Activated CD8-positive, alpha-beta T cell treated with anti-CD3 and anti-CD28 coated beads, Interleukin-2, amount 10 ng/mL, durations not matched to agents 7 days and 5 days (primary cell): ENCODE results near the gene IFNGR1. TPM values are rescaled to one million over a fixed set of nuclear protein-coding genes. Genes with fewer than 3 reads are reported as not detected.

Source experiments
- ATAC-seq: fragments of 150-1000 bp; cut with Tn5 transposase; one replicate; pipeline ENCODE4 v1.10.0; 2021; ENCODE audit warnings: moderate library complexity
- CTCF ChIA-PET: fragments of 350-600 bp; sonication (Branson Sonifier 250); formaldehyde crosslinking; loops from one replicate; lab custom pipeline; 2021; ENCODE audit warnings: antibody characterized with exemption; lab: Charles Lee
- POLR2A ChIA-PET: fragments of 350-600 bp; sonication (Branson Sonifier 250); formaldehyde crosslinking; loops from one replicate; lab custom pipeline; 2021; ENCODE audit warnings: antibody characterized with exemption; lab: Charles Lee
- DNase-seq: peaks from one replicate; pipeline ENCODE4 v3.0.0-alpha.2; 2020
- H3K27ac Mint-ChIP-seq: one replicate; pipeline ENCODE4 v1.8.0; 2021; ENCODE audit warnings: mild to moderate bottlenecking, mixed read lengths
- H3K27me3 Mint-ChIP-seq: one replicate; pipeline ENCODE4 v1.8.0; 2021; ENCODE audit warnings: low read depth, mixed read lengths
- H3K36me3 Mint-ChIP-seq: one replicate; pipeline ENCODE4 v1.8.0; 2021; ENCODE audit warnings: low read depth, mixed read lengths
- H3K4me1 Mint-ChIP-seq: one replicate; pipeline ENCODE4 v1.8.0; 2021; ENCODE audit warnings: low read depth, mixed read lengths
- H3K4me3 Mint-ChIP-seq: one replicate; pipeline ENCODE4 v1.8.0; 2021; ENCODE audit warnings: mild to moderate bottlenecking, mixed read lengths
- H3K9me3 Mint-ChIP-seq: one replicate; pipeline ENCODE4 v1.8.0; 2022; ENCODE audit warnings: mixed read lengths; ENCODE audit not compliant: insufficient read depth
- total RNA-seq, 2 experiments: library from RNA; stranded (reverse); gene quantifications; one replicate each; pipeline ENCODE4 v1.2.3, GENCODE V29; 2021

IFNGR1 gene
- total RNA-seq, 2 experiments from 2014 or later: 18.7 to 19.8 TPM

- CTCF ChIA-PET: interaction anchor here (2.2 kb wide), 1 partner anchor 79 kb away, joined by 5 read pairs; no protein-coding TSS in a partner anchor
- POLR2A ChIA-PET: no interaction called here
- H3K9me3 Mint-ChIP-seq: peaks cover 8% of the 10 kb centered on the region
Measured at GRCh38 chr6:137172734-137173431, 46.3 kb downstream of the IFNGR1 start.

GRCh38 chr6:137171824-137172733 lies 47.1 kb downstream of the IFNGR1 start:
- peaks cover 10% of the 10 kb centered on the region for H3K36me3 Mint-ChIP-seq
- ChIA-PET POLR2A (no interaction called here), CTCF (interaction anchor here (2.2 kb wide), 1 partner anchor 78 kb away, joined by 5 read pairs; no protein-coding TSS in a partner anchor)
- H3K27ac Mint-ChIP-seq: no peak overlapping the region
- H3K4me3 Mint-ChIP-seq: no peak overlapping the region
- H3K4me1 Mint-ChIP-seq: peaks cover 7% of the 10 kb centered on the region
- H3K9me3 Mint-ChIP-seq: peaks cover 11% of the 10 kb centered on the region
- DNase-seq (no peak), ATAC-seq (no peak)
- peaks cover 17% of the 10 kb centered on the region for H3K27me3 Mint-ChIP-seq

More at GRCh38 chr6:137172734-137173431, 46.3 kb downstream of the IFNGR1 start:
- H3K27me3 Mint-ChIP-seq: peaks cover 17% of the 10 kb centered on the region
- H3K4me1 Mint-ChIP-seq: peaks cover 2% of the 10 kb centered on the region
- H3K4me3 Mint-ChIP-seq: no peak overlapping the region
- peaks cover 8% of the 10 kb centered on the region for H3K36me3 Mint-ChIP-seq
- DNase-seq (no peak), ATAC-seq (no peak)
- no peak overlapping the region for H3K27ac Mint-ChIP-seq

GRCh38 chr6:137171053-137171374 lies 48.2 kb downstream of the IFNGR1 start:
- peaks cover 17% of the 10 kb centered on the region for H3K27me3 Mint-ChIP-seq
- DNase-seq: no peak
- ATAC-seq: no peak
- ChIA-PET CTCF (interaction anchor here (2.2 kb wide), 1 partner anchor 77 kb away, joined by 5 read pairs; no protein-coding TSS in a partner anchor), POLR2A (no interaction called here)
- peaks cover 14% of the 10 kb centered on the region for H3K9me3 Mint-ChIP-seq
- H3K4me1 Mint-ChIP-seq: peaks cover 18% of the 10 kb centered on the region
- no peak overlapping the region for H3K27ac Mint-ChIP-seq
- no peak overlapping the region for H3K4me3 Mint-ChIP-seq
- H3K36me3 Mint-ChIP-seq: peaks cover 16% of the 10 kb centered on the region

- POLR2A ChIA-PET: no interaction called here
- DNase-seq (no peak), ATAC-seq (no peak)
- peaks cover 20% of the 10 kb centered on the region for H3K36me3 Mint-ChIP-seq
- peaks cover 16% of the 10 kb centered on the region for H3K9me3 Mint-ChIP-seq
- no peak overlapping the region for H3K4me3 Mint-ChIP-seq
- no peak overlapping the region for H3K27ac Mint-ChIP-seq
- CTCF ChIA-PET: no interaction called here
- peaks cover 14% of the 10 kb centered on the region for H3K27me3 Mint-ChIP-seq
- peaks cover 23% of the 10 kb centered on the region for H3K4me1 Mint-ChIP-seq
Measured at GRCh38 chr6:137170266-137171052, 48.7 kb downstream of the IFNGR1 start.

GRCh38 chr6:137167702-137168377 lies 51.3 kb downstream of the IFNGR1 start:
- Mint-ChIP-seq H3K27me3 (peaks cover 4% of the 10 kb centered on the region), H3K36me3 (peaks cover 42% of the 10 kb centered on the region), H3K4me1 (peaks cover 41% of the 10 kb centered on the region), H3K4me3 (no peak overlapping the region), H3K9me3 (peaks cover 36% of the 10 kb centered on the region), H3K27ac (no peak overlapping the region)
- no peak for ATAC-seq
- CTCF ChIA-PET: interaction anchor here (1.0 to 5.0 kb wide), 2 partner anchors 30 to 74 kb away, joined by 3 to 38 read pairs; no protein-coding TSS in a partner anchor
- POLR2A ChIA-PET: no interaction called here
- DNase-seq: no peak

GRCh38 chr6:137166247-137167098 lies 52.7 kb downstream of the IFNGR1 start:
- CTCF ChIA-PET: interaction anchor here (0.6 to 5.0 kb wide), 10 partner anchors 11 to 103 kb away, joined by 3 to 38 read pairs (median 3); no protein-coding TSS in a partner anchor
- Mint-ChIP-seq H3K4me3 (no peak overlapping the region), H3K27me3 (peaks cover 10% of the 10 kb centered on the region), H3K27ac (peak overlapping the region; percentile 23), H3K4me1 (peaks cover 43% of the 10 kb centered on the region), H3K36me3 (peaks cover 48% of the 10 kb centered on the region), H3K9me3 (peaks cover 41% of the 10 kb centered on the region)
- POLR2A ChIA-PET: no interaction called here
- ATAC-seq (no peak), DNase-seq (no peak)

- peak; percentile 84 for DNase-seq
- H3K27ac Mint-ChIP-seq: peak overlapping the region; percentile 85
- H3K27me3 Mint-ChIP-seq: peaks cover 11% of the 10 kb centered on the region
- H3K4me1 Mint-ChIP-seq: peaks cover 48% of the 10 kb centered on the region
- CTCF ChIA-PET: interaction anchor here (0.7 to 5.0 kb wide), 12 partner anchors 10 to 149 kb away, joined by 3 to 38 read pairs (median 4); no protein-coding TSS in a partner anchor
- peak; percentile 79 for ATAC-seq
- H3K36me3 Mint-ChIP-seq: peaks cover 50% of the 10 kb centered on the region
- H3K9me3 Mint-ChIP-seq: peaks cover 40% of the 10 kb centered on the region
- POLR2A ChIA-PET: no interaction called here
- peak overlapping the region; percentile 64 for H3K4me3 Mint-ChIP-seq
Measured at GRCh38 chr6:137165375-137166246, 53.6 kb downstream of the IFNGR1 start.

GRCh38 chr6:137163732-137164318 lies 55.4 kb downstream of the IFNGR1 start:
- CTCF ChIA-PET: no interaction called here

GRCh38 chr6:137162692-137163306 lies 56.4 kb downstream of the IFNGR1 start:
- H3K27me3 Mint-ChIP-seq: peaks cover 12% of the 10 kb centered on the region
- ChIA-PET CTCF (no interaction called here), POLR2A (no interaction called here)
- H3K4me1 Mint-ChIP-seq: peaks cover 52% of the 10 kb centered on the region
- H3K4me3 Mint-ChIP-seq: no peak overlapping the region
- no peak overlapping the region for H3K27ac Mint-ChIP-seq
- DNase-seq (no peak), ATAC-seq (no peak)
- H3K9me3 Mint-ChIP-seq: peaks cover 36% of the 10 kb centered on the region
- H3K36me3 Mint-ChIP-seq: peaks cover 60% of the 10 kb centered on the region

More at GRCh38 chr6:137163732-137164318, 55.4 kb downstream of the IFNGR1 start:
- Mint-ChIP-seq H3K27ac (peak overlapping the region; percentile 4), H3K27me3 (peaks cover 10% of the 10 kb centered on the region), H3K4me3 (no peak overlapping the region), H3K9me3 (peaks cover 36% of the 10 kb centered on the region), H3K36me3 (peaks cover 52% of the 10 kb centered on the region), H3K4me1 (peaks cover 50% of the 10 kb centered on the region)
- POLR2A ChIA-PET: no interaction called here
- ATAC-seq (no peak), DNase-seq (no peak)
